ENCODE data around the gene TMOD4. TPM values are rescaled to one million over a fixed set of nuclear protein-coding genes. Genes with fewer than 3 reads are reported as not detected.

TMOD4 gene
- total RNA-seq, 2 experiments from 2014 or later, result 1.4 TPM; not detected in 1

- TSS peak; percentile 41 for BruUV-seq (replicated peaks)
- TF ChIP-seq CTCF (conservative IDR thresholded peaks at IDR 0.05; ENCODE audit: low read length), result no peak
- TF ChIP-seq EZH2phosphoT487 (IDR thresholded peaks at IDR 0.05; ENCODE audit: borderline replicate concordance, low read depth, low read length), result no peak
- ChIA-PET POLR2A (interaction anchor here (0.7 kb wide), 1 partner anchor 99 kb away, joined by 7 read pairs; no protein-coding TSS in a partner anchor), CTCF (ENCODE audit: unreplicated experiment) (no interaction called here)
- no peaks in the 10 kb centered on the region for H3K9me3 ChIP-seq (ENCODE audit: low read length)
- H3K4me1 ChIP-seq (ENCODE audit: insufficient read depth, low read length, poor library complexity, severe bottlenecking), result no peaks in the 10 kb centered on the region
- H3K4me3 ChIP-seq (ENCODE audit: low read depth, low read length, poor library complexity, severe bottlenecking), result no peak overlapping the region
- no peak overlapping the region for H3K27ac ChIP-seq (ENCODE audit: low read depth, low read length, poor library complexity, severe bottlenecking)
- intact Hi-C loops (cut with micrococcal nuclease; ENCODE audit: unreplicated experiment), result no loop called here
- H4K20me1 ChIP-seq (ENCODE audit: insufficient read depth, low read length), result no peaks in the 10 kb centered on the region
- DNase-seq (ENCODE audit: low spot score), result no peak
- H3K36me3 ChIP-seq (ENCODE audit: insufficient read depth, low read length), result no peaks in the 10 kb centered on the region
- H3K79me2 ChIP-seq (ENCODE audit: insufficient read depth, low read depth, low read length), result no peaks in the 10 kb centered on the region
- H3K9me2 ChIP-seq (ENCODE audit: insufficient read depth, low read length), result no peaks in the 10 kb centered on the region
- H3K4me2 ChIP-seq (ENCODE audit: low read length), result no peak overlapping the region
- H2AFZ ChIP-seq (ENCODE audit: low read length), result no peak overlapping the region
Observed at GRCh38 chr1:151124763-151125403, 50.9 kb downstream of the TMOD4 start.

Other genes with a start within 250 kb of the TMOD4 start
- gene SETDB1, start 249.6 kb downstream of the TMOD4 start, total RNA-seq (2014; rRNA removed; shearing (Covaris generic)), result 42.3 and 66.8 TPM in 2 replicates
- gene SETDB1, start 249.6 kb downstream of the TMOD4 start, total RNA-seq (2022), result 73.6 and 81.1 TPM in 2 replicates
- gene CERS2, start 201.1 kb downstream of the TMOD4 start, total RNA-seq (2014; rRNA removed; shearing (Covaris generic)), result 50.9 and 64.7 TPM in 2 replicates
- gene CERS2, start 201.1 kb downstream of the TMOD4 start, total RNA-seq (2022), result 92.8 and 96.6 TPM in 2 replicates
- 0.67 and 1.1 TPM in 2 replicates for gene ANXA9, start 193.7 kb downstream of the TMOD4 start, total RNA-seq (2014; rRNA removed; shearing (Covaris generic))
- 0.39 and 0.65 TPM in 2 replicates for gene ANXA9, start 193.7 kb downstream of the TMOD4 start, total RNA-seq (2022)
- 3.8 and 8.5 TPM in 2 replicates for gene MINDY1, start 169.1 kb downstream of the TMOD4 start, total RNA-seq (2014; rRNA removed; shearing (Covaris generic))
- 10.2 and 13.8 TPM in 2 replicates for gene MINDY1, start 169.1 kb downstream of the TMOD4 start, total RNA-seq (2022)
- gene PRUNE1, start 167.5 kb downstream of the TMOD4 start, total RNA-seq (2014; rRNA removed; shearing (Covaris generic)), result 15.4 and 18.8 TPM in 2 replicates
- 20.4 and 20.8 TPM in 2 replicates for gene PRUNE1, start 167.5 kb downstream of the TMOD4 start, total RNA-seq (2022)
- gene BNIPL, start 139.4 kb downstream of the TMOD4 start, total RNA-seq (2014; rRNA removed; shearing (Covaris generic)), result 1.6 and 2.1 TPM in 2 replicates
- 0.74 and 3.2 TPM in 2 replicates for gene BNIPL, start 139.4 kb downstream of the TMOD4 start, total RNA-seq (2022)
- 0.54 TPM in 1 of 2 replicates, not detected in the other for gene C1orf56, start 128.2 kb downstream of the TMOD4 start, total RNA-seq (2014; rRNA removed; shearing (Covaris generic))
- 0.25 TPM in 1 of 2 replicates, not detected in the other for gene C1orf56, start 128.2 kb downstream of the TMOD4 start, total RNA-seq (2022)
- 44.1 and 48.2 TPM in 2 replicates for gene CDC42SE1, start 116.4 kb downstream of the TMOD4 start, total RNA-seq (2014; rRNA removed; shearing (Covaris generic))
- 59.5 and 63.3 TPM in 2 replicates for gene CDC42SE1, start 116.4 kb downstream of the TMOD4 start, total RNA-seq (2022)
- 4.2 and 4.7 TPM in 2 replicates for gene MLLT11, start 115.6 kb downstream of the TMOD4 start, total RNA-seq (2014; rRNA removed; shearing (Covaris generic))
- 4.7 and 4.8 TPM in 2 replicates for gene MLLT11, start 115.6 kb downstream of the TMOD4 start, total RNA-seq (2022)
- gene GABPB2, start 105.2 kb downstream of the TMOD4 start, total RNA-seq (2014; rRNA removed; shearing (Covaris generic)), result 14.7 and 17.2 TPM in 2 replicates
- gene GABPB2, start 105.2 kb downstream of the TMOD4 start, total RNA-seq (2022), result 18.2 and 20.0 TPM in 2 replicates
- gene SEMA6C, start 29.4 kb downstream of the TMOD4 start, total RNA-seq (2014; rRNA removed; shearing (Covaris generic)), result 0.54 and 1.1 TPM in 2 replicates
- 1.9 and 2.0 TPM in 2 replicates for gene SEMA6C, start 29.4 kb downstream of the TMOD4 start, total RNA-seq (2022)
- 7.7 and 12.5 TPM in 2 replicates for gene TNFAIP8L2, start 19.3 kb downstream of the TMOD4 start, total RNA-seq (2014; rRNA removed; shearing (Covaris generic))
- gene TNFAIP8L2, start 19.3 kb downstream of the TMOD4 start, total RNA-seq (2022), result 9.0 and 9.2 TPM in 2 replicates
- gene LYSMD1, start 10.1 kb downstream of the TMOD4 start, total RNA-seq (2014; rRNA removed; shearing (Covaris generic)), result 6.2 and 9.2 TPM in 2 replicates
- gene LYSMD1, start 10.1 kb downstream of the TMOD4 start, total RNA-seq (2022), result 3.4 and 3.7 TPM in 2 replicates
- 70.9 and 78.0 TPM in 2 replicates for gene SCNM1, start 9.8 kb downstream of the TMOD4 start, total RNA-seq (2014; rRNA removed; shearing (Covaris generic))
- 54.1 and 63.1 TPM in 2 replicates for gene SCNM1, start 9.8 kb downstream of the TMOD4 start, total RNA-seq (2022)
- 51.1 and 65.9 TPM in 2 replicates for gene VPS72, start 14.2 kb upstream of the TMOD4 start, total RNA-seq (2014; rRNA removed; shearing (Covaris generic))
- gene VPS72, start 14.2 kb upstream of the TMOD4 start, total RNA-seq (2022), result 54.3 and 67.9 TPM in 2 replicates
- gene PIP5K1A, start 22.6 kb upstream of the TMOD4 start, total RNA-seq (2014; rRNA removed; shearing (Covaris generic)), result 42.9 and 50.5 TPM in 2 replicates
- gene PIP5K1A, start 22.6 kb upstream of the TMOD4 start, total RNA-seq (2022), result 75.8 and 85.3 TPM in 2 replicates
- 118 and 134 TPM in 2 replicates for gene PSMD4, start 78.8 kb upstream of the TMOD4 start, total RNA-seq (2014; rRNA removed; shearing (Covaris generic))
- 137 and 150 TPM in 2 replicates for gene PSMD4, start 78.8 kb upstream of the TMOD4 start, total RNA-seq (2022)
- 18.0 and 20.9 TPM in 2 replicates for gene ZNF687, start 106.3 kb upstream of the TMOD4 start, total RNA-seq (2014; rRNA removed; shearing (Covaris generic))
- 31.6 and 31.7 TPM in 2 replicates for gene ZNF687, start 106.3 kb upstream of the TMOD4 start, total RNA-seq (2022)
- 36.9 and 38.0 TPM in 2 replicates for gene PI4KB, start 151.4 kb upstream of the TMOD4 start, total RNA-seq (2014; rRNA removed; shearing (Covaris generic))
- 50.6 and 60.4 TPM in 2 replicates for gene PI4KB, start 151.4 kb upstream of the TMOD4 start, total RNA-seq (2022)
- gene RFX5, start 171.3 kb upstream of the TMOD4 start, total RNA-seq (2014; rRNA removed; shearing (Covaris generic)), result 99.7 and 122 TPM in 2 replicates
- gene RFX5, start 171.3 kb upstream of the TMOD4 start, total RNA-seq (2022), result 115 and 131 TPM in 2 replicates
- not detected in 2 replicates for gene SELENBP1, start 196.7 kb upstream of the TMOD4 start, total RNA-seq (2014; rRNA removed; shearing (Covaris generic))
- not detected in 2 replicates for gene SELENBP1, start 196.7 kb upstream of the TMOD4 start, total RNA-seq (2022)
- 230 and 301 TPM in 2 replicates for gene PSMB4, start 223.6 kb upstream of the TMOD4 start, total RNA-seq (2014; rRNA removed; shearing (Covaris generic))
- 240 and 242 TPM in 2 replicates for gene PSMB4, start 223.6 kb upstream of the TMOD4 start, total RNA-seq (2022)

All from OCI-LY7 (cell line).